Spleen (tissue), 11 donors: Measurements from ENCODE around the gene RGMA. TPM values are rescaled to one million over a fixed set of nuclear protein-coding genes. Genes with fewer than 3 reads are reported as not detected.

Experiments
- DNase-seq: peaks from one replicate; pipeline ENCODE4 v3.0.0-alpha.2; 2020
- H3K27ac ChIP-seq, 8 donors: fragments of 200-600 bp; sonication (generic) in 7 of 8; 1 replicate in 4 of 8; 2 replicates in 4 of 8; pipeline versions ENCODE4 v1.5.0 to v1.8.0; 2016 to 2021; ENCODE audit warnings: inconsistent platforms in 4 of 8, mild to moderate bottlenecking in 4 of 8, moderate library complexity in 1 of 8
- H3K27me3 ChIP-seq, 7 donors: fragments of 200-600 bp; sonication (generic) in 6 of 7; replicated peaks in 1 of 7; 1 replicate in 4 of 7; 2 replicates in 3 of 7; pipeline versions ENCODE4 v1.5.0 to v1.8.0; 2016 to 2021; ENCODE audit warnings: inconsistent platforms in 3 of 7, mild to moderate bottlenecking in 1 of 7
- H3K36me3 ChIP-seq, 6 donors: fragments of 200-600 bp; sonication (generic) in 5 of 6; 1 replicate in 4 of 6; 2 replicates in 2 of 6; pipeline versions ENCODE4 v1.5.0 to v1.8.0; 2016 to 2021; ENCODE audit warnings: inconsistent platforms in 2 of 6
- H3K4me1 ChIP-seq, 6 donors: fragments of 200-600 bp; sonication (generic) in 5 of 6; 1 replicate in 3 of 6; 2 replicates in 3 of 6; pipeline versions ENCODE4 v1.5.0 to v1.8.0; 2016 to 2021; ENCODE audit warnings: inconsistent platforms in 3 of 6
- H3K4me3 ChIP-seq, 8 donors: fragments of 200-600 bp; sonication (generic) in 7 of 8; 1 replicate in 4 of 8; 2 replicates in 4 of 8; pipeline versions ENCODE4 v1.5.0 to v1.8.0; 2016 to 2021; ENCODE audit warnings: inconsistent platforms in 4 of 8, mild to moderate bottlenecking in 4 of 8, moderate library complexity in 2 of 8
- H3K9me3 ChIP-seq, 8 donors: fragments of 200-600 bp; sonication (generic) in 7 of 8; 1 replicate in 4 of 8; 2 replicates in 4 of 8; pipeline versions ENCODE4 v1.5.0 to v1.8.0; 2016 to 2021; ENCODE audit warnings: inconsistent platforms in 4 of 8
- POLR2A ChIP-seq, 3 donors: fragments of 450-650 bp; IDR thresholded peaks; one replicate each; pipeline ENCODE4 v1.5.1; 2017; ENCODE audit warnings: antibody characterized with exemption in 3 of 3, mild to moderate bottlenecking in 1 of 3
- POLR2AphosphoS5 ChIP-seq, 3 donors: sonication (generic); formaldehyde crosslinking; IDR thresholded peaks; one replicate each; pipeline ENCODE4 v1.5.1; 2017; ENCODE audit warnings: antibody characterized with exemption in 3 of 3
- WGBS, 5 donors: extraction: QIAGEN DNeasy Blood & Tissue Kit in 3 of 5; methylation state at CpG; one replicate each; pipeline versions ENCODE4 v1.1.5 to v1.1.7; 2013 to 2018; 5-methylcytosine and 5-hydroxymethylcytosine counted together
- intact Hi-C: fragments of 100-400 bp; cut with DNase I; formaldehyde crosslinking; loops from one replicate; pipeline ENCODE4 v1.15.0; 2023; ENCODE audit warnings: low total_unique reads
- polyA plus RNA-seq, 3 donors: library from polyadenylated mRNA; stranded (reverse); fragments of 200-250 nt; gene quantifications; one replicate each; pipeline ENCODE4 v1.2.1, GENCODE V29; 2013
- total RNA-seq, 7 donors: library from RNA; depleted of rRNA in 3 of 7; stranded (reverse); fragments of >200 nt in 3 of 7; fragmentation: NEBNext Ultra II Directional in 4 of 7; extraction: Animal tissue kit (Norgen Biotek cat#: 25700) in 4 of 7; gene quantifications; one replicate each; pipeline versions ENCODE4 v1.1.0 to v1.2.1, GENCODE V29; 2016 to 2021
- TF ChIP-seq, protein P1 (sequence below), 11 experiments: fragments of 200-600 bp in 7 of 11; fragments of 450-650 bp in 4 of 11; sonication (generic) in 4 of 11; IDR thresholded peaks in 8 of 11; conservative IDR thresholded peaks in 3 of 11; 1 replicate in 7 of 11; 2 replicates in 4 of 11; pipeline versions ENCODE4 v1.4.0 to v1.8.0; 2016 to 2021; ENCODE audit warnings: antibody characterized with exemption in 11 of 11, inconsistent platforms in 4 of 11, mild to moderate bottlenecking in 1 of 11
- donor health status: healthy with polysubstance abuse.
- donor health status: DM: no; HTN: no; CAD: no; lungs with moderate emphysema.
- donor health status: DM: no; HTN: no; CAD: no.
- donor health status: Bipolar disorder and iron deficiency.
- donor health status: healthy.
- donor health status: DM: no; HTN: no; CAD: no.
- donor health status: DM: yes; HTN: yes; CAD: no.

RGMA gene
- total and polyA plus RNA-seq, 10 donors, result 0.37 to 3.1 (median 1.2) TPM

DNA sequence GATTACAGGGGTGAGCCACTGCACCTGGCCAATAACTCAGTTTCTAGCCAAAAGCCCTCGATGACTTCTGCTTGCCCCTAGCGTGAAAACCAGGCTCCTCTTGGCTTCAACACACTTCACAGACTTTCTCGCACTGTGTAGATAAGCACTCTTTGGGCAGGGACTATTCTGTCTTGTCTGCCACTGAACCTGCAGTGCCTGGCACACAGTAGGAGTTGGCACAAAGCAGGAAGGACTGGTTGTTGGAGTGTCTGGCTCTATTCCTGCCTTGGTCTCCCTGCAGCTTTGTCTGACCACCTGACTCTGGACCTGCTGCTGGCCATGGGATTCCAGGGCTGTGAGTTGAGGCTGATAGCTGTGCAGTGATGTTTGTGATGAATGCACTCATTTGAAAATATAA, 46.4 kb upstream of the RGMA start:
- Histone ChIP-seq H3K27ac (no peak overlapping the region), H3K36me3 (no peaks in the 10 kb centered on the region), H3K9me3 (no peaks in the 10 kb centered on the region), H3K27me3 (no peaks in the 10 kb centered on the region), H3K4me3 (no peak overlapping the region), H3K4me1 (no peaks in the 10 kb centered on the region)
- intact Hi-C loops, result no loop called here
- 88 to 100% (median 91%) methylated on average over 2 to 3 of the region's 3 CpGs for WGBS, 5 donors
- TF ChIP-seq POLR2AphosphoS5 (IDR thresholded peaks at IDR 0.05) (no peak), POLR2A (IDR thresholded peaks at IDR 0.05) (no peak)
- TF ChIP-seq, protein P1, sequence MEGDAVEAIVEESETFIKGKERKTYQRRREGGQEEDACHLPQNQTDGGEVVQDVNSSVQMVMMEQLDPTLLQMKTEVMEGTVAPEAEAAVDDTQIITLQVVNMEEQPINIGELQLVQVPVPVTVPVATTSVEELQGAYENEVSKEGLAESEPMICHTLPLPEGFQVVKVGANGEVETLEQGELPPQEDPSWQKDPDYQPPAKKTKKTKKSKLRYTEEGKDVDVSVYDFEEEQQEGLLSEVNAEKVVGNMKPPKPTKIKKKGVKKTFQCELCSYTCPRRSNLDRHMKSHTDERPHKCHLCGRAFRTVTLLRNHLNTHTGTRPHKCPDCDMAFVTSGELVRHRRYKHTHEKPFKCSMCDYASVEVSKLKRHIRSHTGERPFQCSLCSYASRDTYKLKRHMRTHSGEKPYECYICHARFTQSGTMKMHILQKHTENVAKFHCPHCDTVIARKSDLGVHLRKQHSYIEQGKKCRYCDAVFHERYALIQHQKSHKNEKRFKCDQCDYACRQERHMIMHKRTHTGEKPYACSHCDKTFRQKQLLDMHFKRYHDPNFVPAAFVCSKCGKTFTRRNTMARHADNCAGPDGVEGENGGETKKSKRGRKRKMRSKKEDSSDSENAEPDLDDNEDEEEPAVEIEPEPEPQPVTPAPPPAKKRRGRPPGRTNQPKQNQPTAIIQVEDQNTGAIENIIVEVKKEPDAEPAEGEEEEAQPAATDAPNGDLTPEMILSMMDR (IDR thresholded peaks at IDR 0.05 in 8 of 11, conservative IDR thresholded peaks at IDR 0.05 in 3 of 11), result no peak
- no peak for DNase-seq

DNA sequence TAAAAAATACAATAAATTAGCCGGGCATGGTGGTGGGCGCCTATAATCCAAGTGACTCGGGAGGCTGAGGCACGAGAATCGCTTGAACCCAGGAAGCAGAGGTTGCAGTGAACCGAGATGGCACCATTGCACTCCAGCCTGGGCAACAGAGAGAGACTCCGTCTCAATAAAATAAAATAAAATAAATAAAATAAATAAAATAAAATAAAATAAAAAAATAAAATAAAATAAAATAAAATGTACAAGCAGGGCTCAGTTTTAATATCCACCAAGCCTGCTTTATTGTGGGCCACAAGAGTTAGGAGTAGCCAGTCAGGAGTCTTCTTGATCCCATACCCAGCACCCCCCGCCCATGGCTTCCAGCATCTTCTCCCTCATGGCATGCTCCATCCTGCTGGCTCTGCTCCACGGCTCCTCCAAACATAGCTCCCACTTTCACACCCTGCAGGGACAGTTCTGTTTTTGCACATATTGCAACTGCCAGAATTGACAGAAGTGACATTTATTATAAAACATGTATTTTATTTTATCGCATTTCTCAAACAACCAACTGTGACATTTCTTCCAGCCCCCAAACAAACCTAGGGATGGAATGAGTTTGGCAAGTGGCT, 42.6 kb upstream of the RGMA start:
- DNase-seq, result no peak
- no peaks in the 10 kb centered on the region for H3K27me3 ChIP-seq
- TF ChIP-seq POLR2AphosphoS5 (IDR thresholded peaks at IDR 0.05) (no peak), POLR2A (IDR thresholded peaks at IDR 0.05) (no peak)
- TF ChIP-seq, protein P1 (IDR thresholded peaks at IDR 0.05 in 8 of 11, conservative IDR thresholded peaks at IDR 0.05 in 3 of 11), result no peak
- H3K27ac ChIP-seq, result no peak overlapping the region
- no peaks in the 10 kb centered on the region for H3K4me1 ChIP-seq
- intact Hi-C loops, result no loop called here
- H3K36me3 ChIP-seq, result no peaks in the 10 kb centered on the region
- WGBS, 5 donors, result 88 to 96% (median 94%) methylated on average over 10 of the region's 10 CpGs
- H3K4me3 ChIP-seq, result no peak overlapping the region
- H3K9me3 ChIP-seq, result no peaks in the 10 kb centered on the region

DNA sequence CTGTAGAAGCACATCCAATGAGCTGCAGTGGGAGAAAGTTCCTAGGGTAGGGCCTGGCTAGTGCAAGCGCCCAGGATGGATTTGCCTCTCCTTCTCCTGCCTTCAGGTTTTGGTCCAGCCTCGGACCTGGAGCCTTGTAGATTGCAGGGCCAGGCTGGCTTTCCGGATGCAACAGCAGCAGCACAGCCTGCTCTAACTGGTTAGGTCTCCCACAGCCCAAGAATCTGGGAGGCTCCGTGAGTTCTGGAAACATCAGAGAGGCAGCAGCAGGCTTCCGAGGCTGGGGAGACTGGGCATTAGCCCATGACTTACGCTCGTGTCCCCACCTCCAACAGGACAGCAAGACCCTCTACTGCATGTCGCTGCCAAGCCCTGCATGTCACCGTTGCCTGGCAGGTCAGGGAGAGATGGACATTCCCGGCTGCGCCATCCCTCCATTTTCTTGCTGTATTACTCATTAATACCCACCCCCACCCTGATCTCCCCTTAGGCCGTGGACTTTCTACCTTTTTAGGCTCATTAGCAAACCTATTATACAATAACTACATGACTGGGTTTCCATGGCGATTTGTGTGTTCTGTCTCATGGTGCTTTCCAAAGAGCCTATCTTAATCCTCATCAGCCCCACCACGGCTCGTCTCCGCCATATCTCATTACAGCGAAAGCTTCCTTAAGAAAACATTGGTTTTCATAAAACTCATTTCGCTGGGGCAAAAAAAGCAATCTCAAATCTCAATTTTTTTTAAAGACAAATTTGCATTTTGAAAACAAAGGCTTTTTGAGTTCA, 40.9 kb upstream of the RGMA start:
- no peaks in the 10 kb centered on the region for H3K27me3 ChIP-seq
- H3K4me3 ChIP-seq, result no peak overlapping the region
- no peaks in the 10 kb centered on the region for H3K4me1 ChIP-seq
- no peaks in the 10 kb centered on the region for H3K36me3 ChIP-seq
- no peak overlapping the region for H3K27ac ChIP-seq
- no peak for DNase-seq
- 88 to 91% (median 89%) methylated on average over 18 of the region's 18 CpGs for WGBS, 5 donors
- intact Hi-C loops, result no loop called here
- no peaks in the 10 kb centered on the region for H3K9me3 ChIP-seq
- no peak for TF ChIP-seq POLR2AphosphoS5 (IDR thresholded peaks at IDR 0.05)
- TF ChIP-seq, protein P1 (IDR thresholded peaks at IDR 0.05 in 8 of 11, conservative IDR thresholded peaks at IDR 0.05 in 3 of 11), result no peak

DNA sequence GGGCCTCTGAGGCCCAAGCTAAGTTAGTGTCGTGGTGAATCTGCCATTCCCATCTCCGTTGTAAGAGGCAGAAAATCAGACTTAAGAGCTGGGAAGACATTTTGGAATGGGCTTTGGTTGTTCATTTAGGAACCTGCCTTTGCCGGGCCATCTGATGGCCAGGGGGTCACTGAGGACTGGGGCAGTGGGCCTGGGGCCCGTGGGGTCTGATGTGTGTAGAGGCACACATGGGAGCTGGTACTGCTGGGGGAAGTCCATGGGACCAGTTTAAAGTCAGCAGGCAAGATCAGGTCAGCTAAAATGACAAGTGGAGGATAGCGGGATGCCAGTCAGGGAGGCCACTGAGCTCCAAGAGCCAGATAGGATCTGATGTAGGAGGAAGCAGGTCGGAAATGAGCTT, 38.3 kb upstream of the RGMA start:
- Histone ChIP-seq H3K4me3 (no peak overlapping the region), H3K27me3 (no peaks in the 10 kb centered on the region), H3K4me1 (no peaks in the 10 kb centered on the region), H3K27ac (no peak overlapping the region), H3K36me3 (no peaks in the 10 kb centered on the region), H3K9me3 (no peaks in the 10 kb centered on the region)
- DNase-seq, result no peak
- TF ChIP-seq, protein P1 (IDR thresholded peaks at IDR 0.05 in 8 of 11, conservative IDR thresholded peaks at IDR 0.05 in 3 of 11), result no peak
- TF ChIP-seq POLR2A (IDR thresholded peaks at IDR 0.05) (no peak), POLR2AphosphoS5 (IDR thresholded peaks at IDR 0.05) (no peak)
- whole genome bisulfite sequencing, 5 donors, result 68 to 77% (median 74%) methylated on average over 6 of the region's 6 CpGs
- intact Hi-C loops, result no loop called here
